OCI-LY3 (cell line): Measurements from ENCODE around the gene ASIC3.

Source experiments
- CTCF ChIP-seq: fragments of 200-600, 300-600 bp; sonication (generic); IDR thresholded peaks from 2 replicates; pipeline ENCODE4 v1.5.1; 2014; ENCODE audit warnings: antibody characterized with exemption, low read length, low read depth
- EZH2phosphoT487 ChIP-seq: fragments of 200-600 bp; shearing (Covaris generic); IDR thresholded peaks from 2 replicates; pipeline ENCODE4 v1.6.1; 2018; ENCODE audit warnings: antibody characterized with exemption, mixed run types, low read depth

- TF ChIP-seq CTCF, result no peak
- TF ChIP-seq EZH2phosphoT487, result no peak
Observed at GRCh38 chr7:151046603-151047573, 1.4 kb upstream of the ASIC3 start.
